Stimulated activated CD8-positive, alpha-beta memory T cell treated with anti-CD3 and anti-CD28 coated beads, Interleukin-4, amount 100 ng/mL, for 4 hours (primary cell): ENCODE measurements around the gene UTP25.
"Not testable (repeated sequence)": the region's sequence is repeated elsewhere in the genome, so short reads cannot be mapped to it uniquely, and the experiment has no call there.

Source experiments
- DNase-seq, 2 donors: peaks; one replicate each; pipeline ENCODE4 v3.0.0-alpha.2; 2020; ENCODE audit warnings: low read depth in 2 of 2, low spot score in 1 of 2

Gene UTP25

DNA sequence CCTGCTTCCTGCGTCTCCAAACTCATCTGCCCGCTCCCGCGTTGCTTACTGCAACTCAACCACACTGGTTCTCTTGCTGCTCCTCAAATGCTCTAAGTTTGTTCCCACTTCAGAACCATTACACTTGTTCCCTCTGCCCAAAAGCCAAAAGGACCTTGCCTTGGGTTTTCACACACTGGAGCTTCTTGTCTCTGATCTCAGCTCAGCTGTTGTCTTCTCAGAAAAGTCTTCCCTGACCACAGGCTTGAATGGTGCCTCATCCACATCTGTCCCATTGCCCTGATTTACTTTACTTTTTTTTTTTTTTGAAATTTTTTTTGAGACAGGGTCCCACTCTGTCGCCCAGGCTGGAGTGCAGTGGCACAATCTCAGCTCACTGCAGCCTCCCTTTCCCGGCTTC, 66.0 kb downstream of the UTP25 start:
- no peak for DNase-seq

DNA sequence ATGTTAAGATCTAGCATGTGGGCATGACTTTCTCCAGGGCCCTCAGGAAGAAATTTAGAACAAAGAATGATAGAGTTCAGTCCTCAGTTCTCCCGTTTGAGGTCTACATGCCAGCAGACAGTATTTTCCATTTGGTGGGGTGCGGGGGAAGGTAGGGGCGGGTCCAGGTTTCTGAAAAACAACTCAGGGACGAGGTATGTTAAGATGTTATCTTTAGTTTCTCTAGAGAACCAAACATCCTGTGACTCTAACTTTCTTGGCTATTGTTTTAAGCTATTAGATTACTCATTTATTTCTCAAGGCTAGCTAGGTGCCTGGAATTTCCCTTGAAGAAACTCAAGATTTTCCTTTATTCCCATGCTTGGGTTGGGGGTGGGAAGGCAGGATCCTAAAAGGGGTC, 67.9 kb downstream of the UTP25 start:
- no peak for DNase-seq

DNA sequence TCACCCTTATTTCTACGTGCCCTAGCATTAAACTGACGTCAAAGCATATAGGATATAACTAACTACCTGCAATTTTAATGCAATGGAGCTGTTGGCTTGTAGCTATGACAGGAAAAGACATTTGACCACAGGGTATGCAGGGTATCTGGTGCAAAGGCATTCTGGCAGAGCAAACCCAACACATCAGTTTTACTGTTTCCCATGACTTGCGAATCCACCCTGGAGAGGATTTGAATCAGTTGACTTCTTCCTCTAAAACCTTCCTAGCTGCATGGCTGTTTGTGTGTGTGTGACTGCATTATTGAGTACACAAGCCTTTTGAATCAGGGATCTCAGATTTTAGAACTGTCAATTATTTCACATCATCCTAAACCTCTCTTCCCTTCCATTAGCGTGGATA, 68.6 kb downstream of the UTP25 start:
- no peak for DNase-seq

DNA sequence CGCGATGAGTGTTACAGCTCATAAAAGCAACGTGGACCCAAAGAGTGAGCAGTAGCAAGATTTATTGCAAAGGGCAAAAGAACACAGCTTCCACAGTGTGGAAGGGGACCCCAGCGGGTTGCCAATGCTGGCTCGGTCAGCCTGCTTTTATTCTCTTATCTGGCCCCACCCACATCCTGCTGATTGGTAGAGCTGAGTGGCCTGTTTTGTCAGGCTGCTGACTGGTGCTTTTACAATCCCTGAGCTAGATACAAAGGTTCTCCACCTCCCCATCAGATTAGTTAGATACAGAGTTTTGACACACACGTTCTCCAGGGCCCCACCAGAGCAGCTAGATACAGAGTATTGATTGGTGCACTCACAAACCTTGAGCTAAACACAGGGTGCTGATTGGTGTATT, 70.5 kb downstream of the UTP25 start:
- DNase-seq: not testable (repeated sequence)

DNA sequence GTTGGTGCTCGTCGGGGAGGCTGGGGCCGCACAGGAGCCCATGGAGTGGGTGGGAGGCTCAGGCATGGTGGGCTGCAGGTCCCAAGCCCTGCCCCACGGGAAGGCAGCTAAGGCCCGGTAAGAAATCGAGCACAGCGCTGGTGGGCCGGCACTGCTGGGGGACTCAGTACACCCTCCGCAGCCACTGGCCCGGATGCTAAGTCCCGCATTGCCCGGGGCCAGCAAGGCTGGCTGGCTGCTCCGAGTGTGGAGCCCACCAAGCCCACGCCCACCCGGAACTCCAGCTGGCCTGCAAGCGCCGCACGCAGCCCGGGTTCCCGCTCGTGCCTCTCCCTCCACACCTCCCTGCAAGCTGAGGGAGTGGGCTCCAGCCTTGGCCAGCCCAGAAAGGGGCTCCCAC, 71.1 kb downstream of the UTP25 start:
- DNase-seq: not testable (repeated sequence)

DNA sequence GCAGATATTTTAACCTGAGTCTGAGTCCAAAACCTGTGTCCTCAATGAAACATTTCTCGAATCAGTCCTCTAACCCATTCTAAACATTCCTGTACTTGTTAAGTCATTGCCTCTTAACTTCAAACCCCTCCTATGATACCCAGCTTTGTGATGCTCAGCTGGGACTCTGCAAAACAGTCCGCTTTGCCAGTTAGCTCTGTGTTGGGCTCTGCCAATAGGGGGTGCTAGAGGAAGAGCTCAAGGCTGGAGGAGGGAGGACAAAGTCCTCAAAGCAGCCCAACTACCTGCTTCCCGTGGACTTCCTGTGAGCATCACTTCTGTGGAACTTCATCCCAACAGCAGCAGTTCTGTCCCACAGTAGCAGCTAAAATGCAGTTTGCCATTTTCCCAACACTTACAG, 72.2 kb downstream of the UTP25 start:
- no peak for DNase-seq

DNA sequence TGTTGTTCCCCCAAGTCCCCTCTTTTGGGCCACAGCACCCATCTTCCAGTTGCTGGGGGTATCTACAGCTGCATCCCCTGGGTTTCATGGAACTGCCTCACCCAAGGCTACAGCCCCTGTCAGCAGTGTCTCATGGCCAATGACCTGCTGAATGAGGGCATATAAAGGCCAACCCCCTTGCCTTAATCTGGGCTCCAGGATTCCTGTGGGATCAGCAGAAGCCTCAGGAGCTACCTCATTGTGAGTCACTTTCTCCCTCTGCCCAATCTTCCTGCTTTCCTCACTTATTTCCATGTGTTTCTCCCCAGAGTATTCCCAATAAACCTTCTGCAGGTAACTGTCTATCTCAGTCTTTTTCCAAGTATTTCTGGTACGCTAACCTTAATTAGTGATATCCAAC, 73.0 kb downstream of the UTP25 start:
- no peak for DNase-seq

DNA sequence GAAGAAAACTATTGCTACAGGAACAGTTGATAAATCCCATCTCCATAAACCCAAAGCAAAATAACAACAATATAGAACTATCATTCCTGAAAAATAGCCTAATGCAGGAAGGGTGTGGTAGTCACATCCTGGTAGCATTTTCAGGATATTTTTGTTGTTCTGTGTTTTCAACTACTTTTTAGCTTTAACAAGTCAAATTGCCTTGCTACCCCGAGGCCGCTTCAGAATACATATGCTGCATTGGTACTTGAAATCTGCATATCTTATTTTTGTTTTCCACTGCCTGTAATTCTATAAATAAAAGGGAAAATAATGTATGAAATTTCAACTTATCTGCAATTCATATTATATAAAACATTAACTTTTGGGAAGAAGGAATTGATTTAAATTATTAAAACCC, 73.4 kb downstream of the UTP25 start:
- DNase-seq: no peak

DNA sequence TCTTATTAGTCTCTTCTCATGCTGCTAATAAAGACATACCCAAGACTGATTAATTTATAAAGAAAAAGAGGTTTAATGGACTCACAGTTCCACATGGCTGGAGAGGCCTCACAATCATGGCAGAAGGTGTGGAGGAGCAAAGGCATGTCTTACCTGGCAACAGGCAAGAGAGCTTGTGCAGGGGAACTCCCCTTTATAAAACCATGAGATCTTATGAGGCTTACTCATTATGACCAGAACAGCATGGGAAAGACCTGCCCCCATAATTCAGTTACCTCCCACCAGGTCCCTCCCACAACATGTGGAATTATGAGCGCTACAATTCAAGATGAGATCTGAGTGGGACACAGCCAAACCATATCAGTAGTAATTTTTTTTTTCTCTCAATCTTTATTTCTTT, 77.0 kb downstream of the UTP25 start:
- not testable (repeated sequence) for DNase-seq
